Left ventricle myocardium inferior (tissue), 1 donor: ENCODE data around the gene PAX5. TPM values are rescaled to one million over a fixed set of nuclear protein-coding genes. Genes with fewer than 3 reads are reported as not detected.

Source experiments
- DNase-seq: peaks from one replicate; pipeline ENCODE4 v3.0.0-alpha.2; 2020
- H3K27ac ChIP-seq: fragments of 200-600 bp; replicated peaks from 2 replicates; pipeline ENCODE4 v1.8.0; 2021
- H3K27me3 ChIP-seq: fragments of 200-600 bp; 2 replicates; pipeline ENCODE4 v1.8.0; 2021; ENCODE audit warnings: low read depth
- H3K36me3 ChIP-seq: fragments of 200-600 bp; 2 replicates; pipeline ENCODE4 v1.8.0; 2021
- H3K4me1 ChIP-seq: fragments of 200-600 bp; 2 replicates; pipeline ENCODE4 v1.8.0; 2021
- H3K4me3 ChIP-seq: fragments of 200-600 bp; 2 replicates; pipeline ENCODE4 v1.8.0; 2021; ENCODE audit warnings: mild to moderate bottlenecking, moderate library complexity
- H3K9me3 ChIP-seq: fragments of 200-600 bp; replicated peaks from 2 replicates; pipeline ENCODE4 v1.8.0; 2021
- intact Hi-C: fragments of 100-400 bp; cut with micrococcal nuclease; formaldehyde crosslinking; loops from one replicate; pipeline ENCODE4 v1.11.0; 2022
- total RNA-seq: library from RNA; stranded (reverse); fragmentation: NEBNext Ultra II Directional; extraction: Animal tissue kit (Norgen Biotek cat#: 25700); gene quantifications from one replicate; pipeline ENCODE4 v1.2.1, GENCODE V29; 2021
- TF ChIP-seq, protein P1 (sequence below): fragments of 200-600 bp; IDR thresholded peaks from 2 replicates; pipeline ENCODE4 v1.8.0; 2021; ENCODE audit warnings: antibody characterized with exemption, mild to moderate bottlenecking, borderline replicate concordance
- donor health status: DM: no; HTN: yes; CAD: no; lungs with severe emphysema.

Gene PAX5
- total RNA-seq, 1 donor from 2014 or later = not detected

DNA sequence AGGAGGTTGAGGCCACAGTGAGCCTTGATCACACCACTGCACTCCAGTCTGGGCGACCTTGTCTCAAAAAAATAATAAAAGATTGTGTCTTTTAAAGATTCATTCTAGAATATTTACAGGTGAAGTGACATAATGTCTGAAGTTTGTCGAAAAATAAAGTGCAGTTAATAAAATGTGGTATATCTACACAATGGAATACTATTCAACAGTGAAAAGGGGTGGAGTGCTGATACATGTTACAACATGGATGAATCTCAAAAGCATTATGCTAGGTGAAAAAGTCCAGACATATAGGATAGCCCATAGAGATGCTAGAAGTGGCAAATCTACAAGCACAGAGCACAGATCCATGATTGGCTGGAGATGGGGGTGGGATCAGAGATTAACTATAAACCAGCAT lies 101.9 kb downstream of the PAX5 start:
- intact Hi-C loops = no loop called here
- Histone ChIP-seq H3K27ac (no peak overlapping the region), H3K4me3 (no peak overlapping the region), H3K27me3 (peaks cover 59% of the 10 kb centered on the region), H3K9me3 (peaks cover 8% of the 10 kb centered on the region), H3K36me3 (no peaks in the 10 kb centered on the region), H3K4me1 (no peaks in the 10 kb centered on the region)
- no peak for DNase-seq
- TF ChIP-seq, protein P1, sequence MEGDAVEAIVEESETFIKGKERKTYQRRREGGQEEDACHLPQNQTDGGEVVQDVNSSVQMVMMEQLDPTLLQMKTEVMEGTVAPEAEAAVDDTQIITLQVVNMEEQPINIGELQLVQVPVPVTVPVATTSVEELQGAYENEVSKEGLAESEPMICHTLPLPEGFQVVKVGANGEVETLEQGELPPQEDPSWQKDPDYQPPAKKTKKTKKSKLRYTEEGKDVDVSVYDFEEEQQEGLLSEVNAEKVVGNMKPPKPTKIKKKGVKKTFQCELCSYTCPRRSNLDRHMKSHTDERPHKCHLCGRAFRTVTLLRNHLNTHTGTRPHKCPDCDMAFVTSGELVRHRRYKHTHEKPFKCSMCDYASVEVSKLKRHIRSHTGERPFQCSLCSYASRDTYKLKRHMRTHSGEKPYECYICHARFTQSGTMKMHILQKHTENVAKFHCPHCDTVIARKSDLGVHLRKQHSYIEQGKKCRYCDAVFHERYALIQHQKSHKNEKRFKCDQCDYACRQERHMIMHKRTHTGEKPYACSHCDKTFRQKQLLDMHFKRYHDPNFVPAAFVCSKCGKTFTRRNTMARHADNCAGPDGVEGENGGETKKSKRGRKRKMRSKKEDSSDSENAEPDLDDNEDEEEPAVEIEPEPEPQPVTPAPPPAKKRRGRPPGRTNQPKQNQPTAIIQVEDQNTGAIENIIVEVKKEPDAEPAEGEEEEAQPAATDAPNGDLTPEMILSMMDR = no peak

DNA sequence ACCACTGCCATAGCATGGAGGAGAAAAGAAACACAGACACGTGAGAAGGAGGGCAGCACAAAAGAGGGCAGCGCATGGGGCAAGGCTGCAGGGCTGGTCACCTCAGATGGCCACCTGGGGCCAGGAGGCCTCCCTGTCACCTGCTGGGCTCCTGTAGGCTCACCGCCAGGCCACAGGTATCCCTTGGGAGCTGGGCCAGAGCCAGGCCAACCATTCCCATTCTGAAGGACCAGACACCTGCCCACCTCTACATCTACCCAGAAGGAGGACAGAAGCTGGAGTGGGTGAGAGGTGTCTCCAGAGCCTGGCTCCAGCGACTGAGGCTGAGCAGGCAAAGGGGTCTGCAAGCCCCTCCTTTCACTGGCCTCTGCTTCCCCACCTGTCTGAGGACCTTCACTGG lies 103.1 kb downstream of the PAX5 start:
- Histone ChIP-seq H3K4me3 (no peak overlapping the region), H3K9me3 (peaks cover 8% of the 10 kb centered on the region), H3K27ac (no peak overlapping the region), H3K36me3 (no peaks in the 10 kb centered on the region), H3K27me3 (peaks cover 60% of the 10 kb centered on the region), H3K4me1 (no peaks in the 10 kb centered on the region)
- intact Hi-C loops = no loop called here
- TF ChIP-seq, protein P1 = no peak
- DNase-seq = no peak

DNA sequence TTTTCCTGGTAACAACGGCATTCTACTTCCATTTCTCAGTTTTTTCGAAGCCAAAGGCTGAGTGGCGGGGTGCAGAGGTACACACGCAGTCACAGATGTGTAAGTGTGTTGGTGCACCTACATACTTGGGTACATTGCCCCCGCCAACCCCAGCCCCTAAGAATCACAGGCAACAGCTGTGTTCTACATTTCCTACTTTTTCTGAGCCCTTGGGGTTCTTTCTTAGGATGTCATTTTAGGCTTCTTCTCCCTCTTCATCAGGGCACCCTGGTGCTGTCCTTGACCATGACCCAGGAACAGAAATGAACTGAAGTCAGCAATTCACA lies 104.8 kb downstream of the PAX5 start:
- H3K9me3 ChIP-seq = peaks cover 8% of the 10 kb centered on the region
- DNase-seq = no peak
- no peak overlapping the region for H3K27ac ChIP-seq
- intact Hi-C loops = no loop called here
- no peaks in the 10 kb centered on the region for H3K36me3 ChIP-seq
- TF ChIP-seq, protein P1 = no peak
- no peak overlapping the region for H3K4me3 ChIP-seq
- no peaks in the 10 kb centered on the region for H3K4me1 ChIP-seq
- H3K27me3 ChIP-seq = peaks cover 67% of the 10 kb centered on the region

DNA sequence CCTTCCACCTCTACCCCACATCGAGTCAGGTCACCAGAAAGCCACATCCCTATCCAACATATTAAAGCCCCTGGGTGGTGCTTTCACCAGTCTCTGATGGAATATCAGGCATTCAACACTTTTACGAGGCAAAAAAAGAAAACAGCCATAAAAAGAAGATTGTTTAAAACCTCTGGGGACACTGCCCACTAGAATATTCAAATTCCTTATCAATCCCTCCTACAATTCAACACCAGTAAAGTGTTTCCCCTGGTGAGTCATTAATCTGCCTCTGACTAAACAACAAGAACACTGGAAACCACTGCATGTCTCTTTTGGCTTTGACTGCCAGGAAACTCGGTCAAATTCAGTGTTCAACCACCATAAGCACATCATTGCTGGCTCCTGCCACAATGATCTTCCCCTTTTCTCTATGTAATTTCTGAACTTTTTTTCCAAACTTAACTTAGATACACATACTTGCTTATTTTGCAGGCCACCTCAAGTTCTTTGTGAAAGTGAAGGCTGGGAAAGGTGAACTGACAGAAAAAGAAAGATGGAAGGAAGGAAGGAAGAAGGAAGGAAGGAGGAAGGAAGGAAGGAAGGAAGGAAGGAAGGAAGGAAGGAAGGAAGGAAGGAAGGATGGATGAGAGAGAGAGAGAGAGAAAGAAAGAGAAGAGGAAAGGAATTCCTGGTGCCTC lies 105.3 kb downstream of the PAX5 start:
- Histone ChIP-seq H3K4me3 (no peak overlapping the region), H3K27me3 (peaks cover 72% of the 10 kb centered on the region), H3K9me3 (peaks cover 8% of the 10 kb centered on the region), H3K4me1 (no peaks in the 10 kb centered on the region), H3K27ac (no peak overlapping the region), H3K36me3 (no peaks in the 10 kb centered on the region)
- no peak for DNase-seq
- TF ChIP-seq, protein P1 = no peak
- intact Hi-C loops = no loop called here

DNA sequence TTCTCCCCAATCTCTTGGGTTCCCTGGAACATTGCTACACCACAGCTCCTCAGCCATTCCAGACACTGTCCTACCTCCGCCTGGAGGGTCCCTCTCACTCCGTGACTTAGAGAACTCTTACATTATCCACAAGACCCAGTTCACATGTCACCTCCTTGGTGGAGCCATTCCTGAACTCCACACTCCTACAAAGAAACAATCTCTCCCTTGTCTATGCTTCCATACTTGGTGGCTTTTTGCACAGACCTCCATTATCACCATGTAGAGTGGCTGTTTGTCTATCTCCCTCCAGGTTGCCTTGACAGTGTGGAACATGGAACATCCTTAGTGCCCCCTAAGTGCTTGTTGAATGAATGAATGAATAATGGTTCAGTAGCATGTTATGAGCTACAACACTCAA lies 105.9 kb downstream of the PAX5 start:
- TF ChIP-seq, protein P1 = no peak
- DNase-seq = no peak
- intact Hi-C loops = no loop called here

More for the DNA sequence above, 105.9 kb downstream of the PAX5 start:
- no peak overlapping the region for H3K27ac ChIP-seq
- no peak overlapping the region for H3K4me3 ChIP-seq
- peaks cover 8% of the 10 kb centered on the region for H3K9me3 ChIP-seq
- peaks cover 78% of the 10 kb centered on the region for H3K27me3 ChIP-seq
- no peaks in the 10 kb centered on the region for H3K36me3 ChIP-seq
- H3K4me1 ChIP-seq = no peaks in the 10 kb centered on the region
